B cell (primary cell): ENCODE measurements around the gene ARHGAP42.

Experiments used
- EZH2 ChIP-seq: IDR thresholded peaks from 2 replicates; pipeline ENCODE4 v1.6.1; 2012; ENCODE audit warnings: borderline replicate concordance, low read depth, mild to moderate bottlenecking, moderate library complexity, low read length; ENCODE audit not compliant: insufficient read depth, poor library complexity, severe bottlenecking
- TF ChIP-seq, protein P1 (sequence below): fragments of 200-600 bp; IDR thresholded peaks from one replicate; pipeline ENCODE4 v1.8.0; 2022; ENCODE audit warnings: antibody characterized with exemption, mild to moderate bottlenecking

DNA sequence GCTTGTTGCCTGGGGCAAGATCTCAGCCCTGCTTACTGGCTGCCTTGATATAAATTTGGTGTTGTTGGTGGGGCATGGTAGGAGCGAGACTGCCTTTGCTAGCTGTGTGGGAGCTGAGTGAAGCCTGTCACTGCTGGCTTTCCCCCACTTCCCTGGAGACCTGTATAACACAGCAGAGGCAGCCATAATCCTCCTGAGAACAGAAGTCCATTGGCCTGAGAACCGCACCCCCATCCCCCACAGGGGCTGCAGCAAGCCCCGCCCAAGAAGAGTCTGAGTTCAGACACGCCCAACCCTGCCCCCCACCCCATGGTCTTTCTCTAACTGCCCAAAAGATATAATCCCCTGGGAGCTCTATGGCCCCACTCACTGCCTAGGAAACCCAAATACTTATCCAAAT is 39.2 kb upstream of the ARHGAP42 start:
- TF ChIP-seq, protein P1, sequence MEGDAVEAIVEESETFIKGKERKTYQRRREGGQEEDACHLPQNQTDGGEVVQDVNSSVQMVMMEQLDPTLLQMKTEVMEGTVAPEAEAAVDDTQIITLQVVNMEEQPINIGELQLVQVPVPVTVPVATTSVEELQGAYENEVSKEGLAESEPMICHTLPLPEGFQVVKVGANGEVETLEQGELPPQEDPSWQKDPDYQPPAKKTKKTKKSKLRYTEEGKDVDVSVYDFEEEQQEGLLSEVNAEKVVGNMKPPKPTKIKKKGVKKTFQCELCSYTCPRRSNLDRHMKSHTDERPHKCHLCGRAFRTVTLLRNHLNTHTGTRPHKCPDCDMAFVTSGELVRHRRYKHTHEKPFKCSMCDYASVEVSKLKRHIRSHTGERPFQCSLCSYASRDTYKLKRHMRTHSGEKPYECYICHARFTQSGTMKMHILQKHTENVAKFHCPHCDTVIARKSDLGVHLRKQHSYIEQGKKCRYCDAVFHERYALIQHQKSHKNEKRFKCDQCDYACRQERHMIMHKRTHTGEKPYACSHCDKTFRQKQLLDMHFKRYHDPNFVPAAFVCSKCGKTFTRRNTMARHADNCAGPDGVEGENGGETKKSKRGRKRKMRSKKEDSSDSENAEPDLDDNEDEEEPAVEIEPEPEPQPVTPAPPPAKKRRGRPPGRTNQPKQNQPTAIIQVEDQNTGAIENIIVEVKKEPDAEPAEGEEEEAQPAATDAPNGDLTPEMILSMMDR: no peak
- TF ChIP-seq EZH2: no peak
